ENCODE results near the gene ATAD3C.
A peak's percentile ranks its signal among the peaks of the same experiment; 100 is the strongest.
"Not testable (repeated sequence)": the region's sequence is repeated elsewhere in the genome, so short reads cannot be mapped to it uniquely, and the experiment has no call there.

The ATAD3C gene

DNA sequence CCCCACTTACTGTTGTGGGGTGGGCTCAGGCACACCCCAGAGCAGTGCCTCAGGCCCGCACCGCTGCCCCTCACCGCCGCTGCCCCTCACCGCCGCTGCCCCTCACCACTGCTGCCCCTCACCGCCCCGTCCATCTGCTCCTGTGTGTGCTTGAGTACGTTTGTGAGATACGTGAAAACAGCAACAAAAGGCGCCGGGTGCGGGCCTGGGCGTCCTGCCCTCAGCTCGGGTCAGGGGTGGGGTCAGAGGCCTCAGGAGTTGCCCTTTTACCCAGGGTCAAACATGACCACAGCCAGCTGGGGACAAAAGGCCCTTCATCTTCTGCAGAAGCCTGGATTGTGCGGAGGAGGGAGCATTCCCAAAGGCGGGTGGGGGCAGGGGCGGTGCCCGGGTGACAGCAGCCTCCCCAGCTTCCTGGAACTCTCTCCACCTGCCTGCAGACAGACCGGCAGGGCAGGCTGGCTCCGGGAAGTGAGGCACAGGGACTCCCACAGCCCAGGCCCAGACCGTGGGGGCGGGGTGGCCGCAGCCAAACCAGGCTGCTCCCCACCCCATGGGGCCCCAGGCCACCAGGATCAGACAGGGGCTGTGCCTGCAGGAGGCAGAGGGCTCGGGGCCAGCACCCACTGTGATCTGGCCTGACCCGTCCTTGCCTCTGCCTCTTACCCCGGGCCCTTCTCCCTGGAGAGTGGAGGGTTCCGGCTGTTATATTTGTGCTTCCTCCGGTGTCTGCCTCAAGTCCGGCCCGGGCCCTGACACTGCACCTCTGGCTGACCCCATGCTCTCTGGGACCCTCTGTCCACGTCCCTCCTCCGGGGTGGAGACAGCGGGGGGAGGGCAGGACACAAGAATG lies 16.3 kb upstream of the ATAD3C start:
- DNase-seq, result peak; percentile 50

DNA sequence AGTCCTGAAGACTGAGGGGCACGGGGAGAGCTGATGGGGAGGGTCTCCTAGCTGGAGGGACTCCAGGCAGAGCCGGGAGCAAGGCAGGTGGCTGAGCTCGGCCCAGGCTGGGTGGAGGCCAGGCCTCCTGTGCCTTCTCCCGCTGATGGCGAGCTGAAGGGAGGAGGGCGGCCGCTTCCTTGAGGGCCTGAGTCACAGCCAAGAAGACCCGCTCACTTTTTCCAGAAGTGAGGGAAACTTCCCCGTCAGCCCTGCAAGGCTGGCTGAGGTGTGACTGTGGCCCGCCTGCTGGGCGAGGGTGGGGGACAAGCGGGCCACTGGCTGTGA lies 15.7 kb upstream of the ATAD3C start:
- no peak for DNase-seq

- no peak for DNase-seq
Observed at GRCh38 chr1:1434131-1434823, 15.2 kb upstream of the ATAD3C start.

DNA sequence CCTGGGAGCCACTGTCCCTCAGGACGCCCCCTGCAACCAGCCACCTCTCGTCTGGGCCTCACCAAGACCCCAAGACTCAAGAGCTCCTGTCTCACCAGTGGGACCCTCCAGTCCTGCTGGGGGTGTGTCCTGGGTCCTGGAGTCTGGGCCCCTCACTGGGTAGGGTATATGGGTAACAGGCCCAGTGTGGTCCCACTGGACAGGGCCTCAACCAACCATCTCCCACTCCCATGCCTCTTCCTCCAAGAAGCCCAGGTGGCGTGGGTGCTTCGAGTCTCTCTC lies 14.7 kb upstream of the ATAD3C start:
- DNase-seq, result no peak

DNA sequence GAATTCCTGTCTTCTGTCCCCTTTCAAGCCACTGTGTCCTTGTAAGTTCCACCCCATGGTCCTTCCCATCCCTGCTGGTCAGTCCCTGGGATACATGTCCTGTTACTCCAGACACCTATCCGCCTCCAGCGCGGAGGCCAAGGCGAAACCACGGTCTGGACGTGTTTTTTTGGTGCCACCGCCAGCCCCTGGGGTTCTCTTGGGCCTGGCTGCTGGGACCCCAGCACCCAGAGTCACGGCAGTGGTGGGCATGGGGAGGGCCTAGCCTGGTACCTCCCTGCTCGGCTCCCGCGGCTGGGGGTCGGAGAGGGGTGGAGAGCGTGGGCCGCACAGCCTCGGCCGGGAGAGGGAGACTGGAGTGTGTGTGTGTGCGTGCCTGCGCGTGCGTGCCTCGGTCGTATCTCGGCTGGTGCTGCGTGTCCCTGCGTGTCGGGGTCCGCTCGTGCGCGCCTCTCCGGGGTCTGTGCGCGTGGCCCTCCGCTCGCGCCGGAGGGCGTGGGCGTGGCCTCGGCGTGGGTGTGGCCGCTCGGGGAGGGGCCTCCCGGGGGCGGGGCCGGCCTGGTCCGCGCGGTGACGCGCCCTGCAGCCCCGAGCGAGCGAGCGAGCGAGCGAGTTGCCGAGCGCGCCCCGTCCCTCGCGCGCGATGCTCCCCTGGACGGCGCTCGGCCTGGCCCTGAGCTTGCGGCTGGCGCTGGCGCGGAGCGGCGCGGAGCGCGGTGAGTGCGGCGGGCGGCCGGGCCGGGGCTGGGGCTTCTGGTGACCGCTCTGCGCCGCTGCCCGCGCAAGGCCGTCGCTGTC lies 14.2 kb upstream of the ATAD3C start, which contains the start of gene VWA1:
Gene VWA1, plus strand, starts transcription at position 585 of the 798 bp plus-strand sequence. Its CDS starts 59 bp downstream, at position 644.
- no peak for DNase-seq

DNA sequence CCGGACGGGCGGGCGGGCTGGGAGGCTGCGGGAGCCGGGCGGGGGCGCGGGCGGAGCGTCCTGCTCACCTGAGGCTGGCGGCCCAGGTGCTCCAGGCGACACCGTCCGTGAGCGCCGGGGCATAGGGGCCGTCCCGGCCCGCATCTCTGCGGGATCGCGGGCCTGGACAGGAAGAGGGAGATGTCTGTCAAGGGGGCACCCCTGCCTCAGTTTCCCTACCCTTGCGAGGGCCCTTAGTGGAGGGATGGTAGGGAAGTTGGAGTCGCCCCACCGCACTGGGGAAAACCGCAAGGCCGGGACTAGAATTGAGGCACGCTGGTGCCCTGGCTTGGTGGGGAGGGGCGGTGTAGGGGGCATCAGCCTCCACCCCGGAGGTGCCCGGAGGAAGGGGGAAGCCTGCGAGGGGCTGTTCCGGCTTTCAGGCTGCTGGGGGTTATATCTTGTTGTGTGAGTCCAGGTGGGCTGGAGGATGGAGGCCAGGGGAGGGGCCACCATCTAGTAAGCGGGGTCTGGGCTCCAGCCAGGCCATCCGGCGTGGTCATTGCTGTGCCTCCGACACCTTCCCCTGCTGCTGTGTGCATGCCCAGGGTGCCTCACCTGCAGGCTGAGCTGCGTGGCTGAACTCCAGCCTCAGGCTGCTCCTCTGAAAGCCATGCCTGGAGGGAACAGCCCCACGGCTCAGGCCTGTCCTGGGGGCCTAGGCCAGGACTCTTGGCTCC lies 13.4 kb upstream of the ATAD3C start:
- no peak for DNase-seq

DNA sequence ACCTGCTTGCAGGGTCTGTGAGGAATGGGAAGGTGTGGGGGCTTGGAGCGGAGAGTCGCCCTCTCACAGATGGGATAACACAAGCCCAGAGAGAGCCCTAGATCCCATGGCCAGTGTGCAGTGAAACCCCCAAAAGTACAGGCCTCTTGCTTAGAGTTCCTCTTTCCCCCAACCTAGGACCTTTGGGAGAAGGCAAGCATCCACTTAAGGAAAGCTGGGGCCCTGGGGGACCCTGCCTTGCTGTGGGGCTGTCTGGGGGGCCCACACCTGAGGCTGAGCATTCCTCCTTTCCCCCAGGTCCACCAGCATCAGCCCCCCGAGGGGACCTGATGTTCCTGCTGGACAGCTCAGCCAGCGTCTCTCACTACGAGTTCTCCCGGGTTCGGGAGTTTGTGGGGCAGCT lies 12.9 kb upstream of the ATAD3C start:
- no peak for DNase-seq

DNA sequence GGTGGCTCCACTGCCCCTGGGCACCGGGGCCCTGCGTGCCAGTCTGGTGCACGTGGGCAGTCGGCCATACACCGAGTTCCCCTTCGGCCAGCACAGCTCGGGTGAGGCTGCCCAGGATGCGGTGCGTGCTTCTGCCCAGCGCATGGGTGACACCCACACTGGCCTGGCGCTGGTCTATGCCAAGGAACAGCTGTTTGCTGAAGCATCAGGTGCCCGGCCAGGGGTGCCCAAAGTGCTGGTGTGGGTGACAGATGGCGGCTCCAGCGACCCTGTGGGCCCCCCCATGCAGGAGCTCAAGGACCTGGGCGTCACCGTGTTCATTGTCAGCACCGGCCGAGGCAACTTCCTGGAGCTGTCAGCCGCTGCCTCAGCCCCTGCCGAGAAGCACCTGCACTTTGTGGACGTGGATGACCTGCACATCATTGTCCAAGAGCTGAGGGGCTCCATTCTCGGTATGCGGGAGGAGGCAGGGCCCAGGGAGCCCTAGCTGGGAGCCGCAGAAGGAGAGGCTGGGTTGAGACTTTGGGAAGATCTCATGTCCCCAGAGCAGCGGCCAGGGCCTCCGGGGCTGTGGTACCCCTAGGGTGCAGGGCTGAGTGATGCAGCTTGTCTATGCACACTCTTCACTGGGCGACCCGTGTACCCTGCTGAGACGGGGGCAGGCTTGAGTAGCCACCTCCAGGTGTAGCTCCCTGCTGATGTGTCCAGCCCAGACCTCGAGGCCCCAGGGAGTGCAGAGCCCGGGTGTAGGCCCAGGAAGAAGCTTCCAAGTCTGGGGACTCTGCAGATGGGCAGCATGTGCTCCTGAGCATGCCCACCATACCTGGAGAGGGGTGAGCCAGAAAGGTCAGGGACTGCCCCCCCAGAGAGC lies 12.2 kb upstream of the ATAD3C start:
- DNase-seq, result no peak

DNA sequence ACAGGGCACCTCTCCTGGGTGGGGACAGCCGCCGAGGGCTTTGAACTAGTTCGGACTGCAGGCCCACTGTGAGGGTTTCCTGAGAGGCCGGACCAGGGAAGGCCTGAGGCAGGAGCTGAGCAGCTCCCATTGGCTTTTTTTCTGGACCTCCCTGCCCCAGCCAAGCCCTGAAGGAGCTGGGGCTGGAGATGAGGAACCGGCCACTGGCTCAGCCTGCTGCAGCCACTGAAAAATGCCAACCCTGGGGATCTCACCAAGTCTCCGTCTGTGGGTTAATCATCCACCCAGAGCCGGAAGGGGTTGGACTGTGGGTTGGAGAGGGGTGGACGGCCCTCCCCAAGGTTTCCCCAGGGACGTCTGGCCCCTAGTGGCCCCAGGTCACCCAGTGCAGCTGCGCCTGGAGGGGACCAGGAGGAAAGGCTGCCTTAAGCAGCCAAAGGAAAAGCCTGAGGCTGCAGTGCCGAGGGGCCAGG lies 11.5 kb upstream of the ATAD3C start:
- DNase-seq, result no peak

- DNase-seq, result no peak
Observed at GRCh38 chr1:1438531-1439381, 10.7 kb upstream of the ATAD3C start.

- DNase-seq, result no peak
Observed at GRCh38 chr1:1439546-1440261, 9.8 kb upstream of the ATAD3C start.

- no peak for DNase-seq
Observed at GRCh38 chr1:1440262-1441001, 9.1 kb upstream of the ATAD3C start.

DNA sequence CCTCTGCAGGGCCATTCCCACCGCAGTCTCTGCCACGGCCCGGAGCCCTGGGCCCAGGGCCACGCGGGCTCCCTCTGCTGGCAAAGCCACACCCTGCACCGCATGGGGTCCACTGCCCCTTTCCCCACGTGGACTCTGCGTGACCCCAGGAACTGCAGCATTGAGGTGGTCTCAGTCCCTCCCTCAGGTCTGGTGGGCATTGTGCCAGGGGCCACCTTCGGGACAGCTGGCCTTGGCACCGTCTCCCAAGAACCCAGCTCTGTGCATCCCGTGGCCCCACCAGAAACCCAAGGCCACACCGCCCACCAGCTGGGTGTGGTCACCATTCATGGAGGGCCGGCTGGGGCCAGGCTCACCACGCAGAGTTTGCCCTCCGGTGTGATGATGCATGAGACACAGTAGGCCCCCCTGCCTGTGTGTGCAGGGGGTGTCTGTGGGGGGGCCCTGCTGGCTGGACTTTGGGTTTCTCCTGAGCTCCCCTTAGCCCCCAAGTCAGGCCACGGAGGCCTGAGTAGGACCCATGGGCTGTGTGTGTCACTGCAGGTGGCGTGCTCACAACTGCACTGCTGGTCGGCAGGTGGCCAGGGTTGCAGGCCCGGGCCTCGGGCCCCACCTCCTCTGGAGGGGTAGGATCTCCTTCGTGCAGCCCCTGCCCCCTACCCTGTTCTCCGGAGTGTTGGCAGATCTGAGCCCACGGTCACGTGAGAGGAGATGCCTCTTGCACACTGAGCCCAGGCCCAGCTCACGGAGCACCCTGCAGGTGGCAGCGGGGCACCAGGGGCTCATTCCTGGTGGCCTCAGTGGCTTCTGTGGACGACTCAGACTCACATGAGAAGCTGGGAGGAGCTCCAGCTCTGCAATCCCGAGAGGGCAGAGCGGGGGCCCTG lies 8.2 kb upstream of the ATAD3C start:
- no peak for DNase-seq

- no peak for DNase-seq
Observed at GRCh38 chr1:1442069-1442770, 7.3 kb upstream of the ATAD3C start.

DNA sequence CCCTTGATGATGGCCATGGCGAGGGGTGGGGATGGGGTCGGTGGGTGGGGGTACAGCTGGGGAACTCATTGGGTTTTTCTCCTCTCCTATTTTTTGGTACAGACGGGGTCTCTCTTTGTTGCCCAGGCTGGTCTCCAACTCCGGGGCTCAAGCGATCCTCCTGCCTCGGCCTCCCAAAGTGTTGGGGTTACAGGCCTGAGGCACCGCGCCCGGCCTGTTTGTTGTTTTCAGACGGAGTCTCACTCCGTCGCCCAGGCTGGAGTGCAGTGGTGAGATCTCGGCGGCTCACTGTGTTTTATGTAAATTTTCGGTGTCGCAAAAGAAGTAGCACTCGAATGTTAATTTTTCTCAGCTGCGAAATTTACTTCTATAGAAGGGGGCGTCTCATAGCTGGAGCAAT lies 2.9 kb upstream of the ATAD3C start:
- not testable (repeated sequence) for DNase-seq

- not testable (repeated sequence) for DNase-seq
Observed at GRCh38 chr1:1450616-1451015, 1.1 kb downstream of the ATAD3C start.

DNA sequence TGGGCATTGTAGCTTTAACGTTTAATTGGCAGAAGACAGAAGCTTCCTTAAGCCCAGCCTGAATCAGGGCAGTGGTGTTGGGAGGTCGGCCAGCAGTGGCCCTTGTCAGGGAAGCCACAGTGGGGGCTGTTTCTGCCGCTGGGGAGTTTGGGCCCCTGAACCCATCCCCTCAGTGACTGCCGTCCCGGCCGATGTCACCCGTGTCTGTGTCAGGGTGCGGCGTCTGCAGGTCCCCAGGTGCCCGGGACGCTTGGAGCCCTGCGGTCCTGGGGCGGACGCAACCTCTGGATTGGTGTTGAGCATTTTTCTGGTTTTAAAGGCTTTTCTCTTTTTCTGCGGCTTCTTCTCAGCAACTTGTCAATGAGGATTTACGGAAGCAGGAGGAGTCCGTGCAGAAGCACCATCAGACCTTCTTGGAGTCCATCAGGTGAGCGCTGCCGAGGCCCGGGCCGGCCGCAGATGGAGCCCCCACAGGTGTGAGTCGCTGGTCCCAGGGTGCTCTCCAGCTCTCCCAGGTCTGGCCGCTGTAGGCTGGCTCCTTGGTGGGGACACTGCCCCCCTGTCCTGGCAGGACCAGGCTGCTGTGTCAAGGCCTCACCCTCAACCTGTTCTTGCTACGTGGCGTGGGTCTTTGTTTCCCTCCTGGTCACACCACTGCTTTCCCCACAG lies 2.3 kb downstream of the ATAD3C start:
- DNase-seq, result no peak
